ENCODE measurements around the gene HSD17B3.
"Not testable (repeated sequence)": the region's sequence is repeated elsewhere in the genome, so short reads cannot be mapped to it uniquely, and the experiment has no call there.

HSD17B3 gene

DNA sequence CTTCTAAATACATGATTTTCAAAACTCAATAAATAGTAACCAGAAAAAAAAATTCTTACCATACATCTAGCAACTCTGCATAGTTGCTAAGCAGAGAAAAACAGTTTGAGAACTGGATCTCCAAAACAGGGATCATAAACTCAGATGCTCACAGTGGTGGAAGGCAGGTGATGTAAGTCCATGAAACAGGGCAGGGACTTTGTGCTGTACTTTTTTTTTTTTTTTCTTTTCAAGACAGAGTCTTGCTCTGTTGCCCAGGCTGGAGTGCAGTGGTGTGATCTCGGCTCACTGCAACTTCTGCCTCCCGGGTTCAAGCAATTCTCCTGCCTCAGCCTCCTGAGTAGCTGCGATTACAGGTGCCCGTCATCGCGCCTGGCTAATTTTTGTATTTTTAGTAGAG lies 5.0 kb upstream of the HSD17B3 start:
- DNase-seq (ENCODE audit: low read depth), result not testable (repeated sequence)

DNA sequence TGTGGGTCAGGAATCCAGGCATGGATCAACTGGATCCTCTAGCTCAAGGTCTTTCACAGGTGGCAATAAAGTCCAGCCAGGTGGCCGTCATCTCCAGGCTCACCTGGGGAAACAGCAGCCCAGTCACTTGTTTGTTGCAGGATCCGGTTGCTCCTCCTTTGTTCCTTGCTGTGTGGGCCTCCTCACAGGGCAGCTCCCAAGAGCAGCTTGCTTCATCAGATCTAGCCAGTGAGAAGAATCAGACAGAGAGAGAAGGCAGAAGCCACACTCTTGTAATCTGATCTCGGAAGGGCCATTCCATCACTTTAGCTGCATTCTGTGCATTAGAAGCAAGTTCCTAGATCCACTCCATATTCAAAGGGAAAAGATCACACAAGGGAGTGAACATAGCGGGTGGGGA lies 3.2 kb upstream of the HSD17B3 start:
- no peak for DNase-seq (ENCODE audit: low read depth)

DNA sequence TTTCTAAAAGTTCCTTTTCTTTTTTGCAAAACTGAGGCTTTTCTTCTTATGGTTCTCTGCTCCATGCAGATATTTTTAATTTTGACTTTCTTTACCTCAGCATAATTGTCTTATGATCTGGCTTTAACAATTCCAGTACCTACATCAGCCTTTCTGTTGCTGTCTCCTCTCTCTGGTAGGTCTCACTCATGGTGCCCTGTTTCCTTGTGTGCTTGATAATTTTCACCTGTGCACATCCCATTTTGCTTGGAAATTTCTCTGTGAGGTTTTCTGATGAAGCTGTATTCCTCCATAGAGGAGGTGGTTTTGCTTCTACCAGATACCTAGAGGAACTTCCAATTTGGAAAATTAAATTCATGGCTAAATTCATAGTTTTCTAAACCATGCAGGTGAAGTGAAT lies 2.3 kb upstream of the HSD17B3 start:
- DNase-seq (ENCODE audit: low read depth), result no peak

DNA sequence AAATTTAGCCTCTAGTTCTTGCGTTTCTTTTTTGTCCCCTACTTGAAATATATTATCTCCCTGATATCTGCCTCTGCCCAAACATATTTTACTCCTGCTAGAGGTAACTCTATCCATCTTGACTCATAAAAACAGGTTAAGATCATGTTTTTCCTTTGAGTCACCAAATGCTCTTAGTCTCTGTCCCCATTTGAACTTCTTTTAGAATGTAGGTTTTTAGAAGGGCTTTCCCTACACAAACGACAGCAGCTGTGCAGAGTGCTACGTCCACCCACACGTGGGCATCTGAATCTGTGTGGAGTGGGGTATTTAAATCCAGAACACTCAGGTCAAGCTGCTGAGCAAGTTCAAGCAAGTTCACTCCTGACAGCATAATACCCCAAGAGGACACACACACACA lies 2.2 kb downstream of the HSD17B3 start:
- no peak for DNase-seq (ENCODE audit: low read depth)

DNA sequence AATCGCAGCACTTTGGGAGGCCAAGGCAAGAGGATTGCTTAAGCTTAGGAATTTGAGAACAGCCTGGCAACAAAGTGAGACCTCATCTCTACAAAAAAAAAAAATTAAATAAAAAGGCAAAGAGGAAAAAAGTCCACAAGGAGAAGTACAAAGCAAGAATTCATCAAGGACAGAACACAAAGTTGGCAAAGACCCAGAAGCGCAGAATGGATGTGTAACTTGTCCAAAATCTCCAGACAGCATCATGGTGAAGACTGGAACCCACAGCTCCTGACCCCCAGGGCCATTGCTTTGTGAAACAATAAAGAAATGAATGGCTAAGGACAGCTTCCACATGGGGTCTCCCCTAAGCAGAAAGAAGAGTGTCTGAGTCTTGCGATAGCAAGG lies 7.8 kb downstream of the HSD17B3 start:
- no peak for DNase-seq (ENCODE audit: low read depth)

DNA sequence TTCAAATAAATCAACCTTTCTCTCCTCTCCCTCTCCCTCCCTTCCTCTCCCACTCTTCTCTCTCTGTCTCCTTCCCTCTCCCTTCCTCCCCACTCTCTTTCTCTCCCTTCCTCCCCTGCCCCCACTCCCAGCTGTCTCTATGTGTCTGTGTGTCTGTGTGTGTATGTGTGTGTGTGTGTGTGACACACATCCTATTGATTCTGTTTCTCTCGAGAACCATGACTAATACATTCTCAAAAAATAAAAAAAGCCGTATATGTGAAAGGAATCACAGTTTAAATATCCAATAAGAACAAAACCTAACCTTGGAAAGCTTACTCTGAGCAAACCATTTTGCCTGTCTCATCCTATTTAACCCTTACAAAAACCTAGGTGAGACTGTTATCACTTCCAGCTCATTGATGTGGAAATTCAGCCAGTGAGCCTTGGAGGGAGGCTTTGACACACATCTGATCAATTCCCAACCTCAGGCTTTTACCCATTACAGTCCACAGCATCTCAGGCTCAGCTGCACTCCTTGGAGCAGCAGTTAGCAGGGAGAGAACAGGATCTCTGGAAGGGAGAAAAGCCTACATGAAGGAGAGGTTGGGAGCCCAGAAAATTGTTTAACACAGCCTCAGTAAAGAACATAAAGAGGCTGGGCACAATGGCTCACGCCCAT lies 8.3 kb downstream of the HSD17B3 start:
- DNase-seq (ENCODE audit: low read depth), result no peak

DNA sequence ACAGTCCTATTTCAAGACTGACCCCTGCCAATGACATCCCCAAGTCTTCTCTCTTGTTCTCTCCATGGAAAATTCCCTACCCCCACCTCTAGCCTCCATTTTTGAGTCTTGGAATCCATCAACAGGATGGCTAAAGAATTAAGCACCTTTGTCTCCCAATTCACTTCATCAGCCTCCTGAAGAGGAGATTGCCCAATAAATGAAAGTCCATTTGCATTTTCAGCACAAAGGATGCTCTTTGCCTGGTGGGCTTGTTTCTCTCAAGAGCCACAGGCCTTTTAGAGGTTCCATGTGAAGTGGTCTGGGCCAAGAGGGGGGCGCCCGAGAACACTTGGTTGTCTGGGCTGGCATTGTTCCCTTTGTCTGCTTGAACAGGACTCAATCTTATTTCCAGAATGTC lies 12.6 kb downstream of the HSD17B3 start:
- DNase-seq (ENCODE audit: low read depth), result no peak

DNA sequence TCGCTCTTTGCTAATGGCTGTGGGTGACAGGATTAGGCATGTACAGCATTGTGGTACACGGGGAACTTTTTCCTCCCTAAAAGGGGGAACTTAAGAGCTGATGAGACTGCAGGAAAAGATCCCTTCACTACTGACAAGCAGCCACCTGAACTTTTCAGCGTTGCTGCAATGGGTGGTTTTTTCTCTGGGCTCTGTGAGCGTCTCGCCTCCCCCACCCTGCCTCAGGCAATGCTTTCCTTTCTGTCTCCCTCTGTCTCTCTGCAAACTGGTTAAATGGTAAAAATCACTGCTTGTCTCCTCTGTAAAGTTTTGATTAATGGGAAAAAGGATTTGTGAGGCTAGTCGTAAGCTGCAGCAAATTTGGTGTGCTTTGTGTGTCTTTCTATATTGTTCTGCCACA lies 20.3 kb downstream of the HSD17B3 start:
- DNase-seq (ENCODE audit: low read depth), result no peak

DNA sequence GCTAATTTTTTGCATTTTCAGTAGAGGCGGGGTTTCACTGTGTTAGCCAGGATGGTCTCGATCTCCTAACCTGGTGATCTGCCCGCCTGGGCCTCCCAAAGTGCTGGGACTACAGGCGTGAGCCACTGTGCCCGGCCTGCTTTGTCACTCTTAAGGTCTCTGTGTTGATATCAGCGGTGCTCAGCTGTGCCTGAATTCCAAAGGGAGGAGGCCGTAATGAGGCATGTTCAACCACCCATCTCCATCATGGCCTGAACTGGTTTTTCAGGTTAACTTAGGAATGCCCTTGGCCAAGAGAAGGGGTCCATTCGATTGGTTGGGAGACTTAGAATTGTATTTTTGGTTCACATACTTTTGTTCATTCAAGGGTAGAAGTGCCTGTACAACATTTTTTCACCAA lies 22.0 kb downstream of the HSD17B3 start:
- DNase-seq (ENCODE audit: low read depth), result no peak

DNA sequence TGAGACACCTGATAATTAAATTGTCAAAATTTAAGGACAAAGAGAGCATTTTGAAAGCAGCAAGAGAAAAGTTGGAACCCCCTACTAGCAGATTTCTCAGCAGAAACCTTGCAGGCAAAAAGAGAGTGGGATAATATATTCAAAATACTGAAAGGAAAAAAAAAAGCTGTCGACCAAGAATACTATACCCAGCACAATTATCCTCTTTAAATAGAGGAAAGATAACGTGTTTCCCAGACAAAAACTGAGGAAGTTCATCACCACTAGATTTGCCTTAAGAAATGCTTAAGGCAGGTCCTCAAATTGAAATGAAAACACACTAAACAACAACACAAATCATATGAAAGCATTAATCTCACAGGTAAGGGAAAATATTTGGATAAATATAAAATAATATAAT lies 27.0 kb downstream of the HSD17B3 start:
- no peak for DNase-seq (ENCODE audit: low read depth)

DNA sequence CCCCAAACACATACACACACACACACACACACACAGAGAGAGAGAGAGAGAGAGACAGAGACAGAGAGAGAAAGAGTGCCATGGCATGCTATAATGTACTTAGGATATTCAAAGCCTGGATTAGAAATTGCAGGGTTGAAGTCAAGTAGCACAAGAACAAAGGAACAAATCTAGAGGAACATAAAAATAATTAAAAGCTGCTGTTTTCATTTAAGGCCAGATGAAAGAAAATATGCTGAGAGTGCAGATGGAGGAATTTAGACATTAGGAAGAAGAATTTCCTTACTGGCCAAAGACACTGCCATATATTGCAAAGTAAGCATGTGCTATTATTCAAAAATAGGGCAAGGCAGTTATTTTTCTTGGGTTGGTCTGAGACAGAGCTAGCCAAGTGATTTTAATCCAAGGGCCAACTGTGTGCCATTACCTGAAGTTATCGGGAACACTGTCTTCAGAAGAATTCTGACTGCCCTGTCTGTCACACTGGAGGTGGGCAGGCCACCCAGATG lies 31.7 kb downstream of the HSD17B3 start:
- no peak for DNase-seq (ENCODE audit: low read depth)

DNA sequence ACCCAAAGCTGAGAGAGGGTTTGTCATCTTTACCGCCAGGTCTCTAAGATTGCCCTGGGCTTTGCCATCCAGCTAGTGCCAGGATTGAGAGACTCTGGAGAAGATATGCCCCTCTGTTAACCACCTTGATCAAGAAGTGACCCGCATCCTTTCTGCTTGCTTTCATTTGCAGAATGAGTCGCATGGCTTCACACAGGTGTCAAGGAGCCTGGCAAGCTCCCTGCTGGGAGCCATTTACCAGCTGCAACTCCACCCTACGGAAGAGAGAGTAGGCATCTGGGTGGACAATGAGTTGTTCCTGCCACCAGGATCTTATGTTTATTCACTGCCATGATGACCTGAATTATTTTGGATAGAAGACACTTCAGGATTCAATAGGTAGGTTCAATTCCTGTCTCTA lies 43.0 kb downstream of the HSD17B3 start:
- DNase-seq (ENCODE audit: low read depth), result no peak

DNA sequence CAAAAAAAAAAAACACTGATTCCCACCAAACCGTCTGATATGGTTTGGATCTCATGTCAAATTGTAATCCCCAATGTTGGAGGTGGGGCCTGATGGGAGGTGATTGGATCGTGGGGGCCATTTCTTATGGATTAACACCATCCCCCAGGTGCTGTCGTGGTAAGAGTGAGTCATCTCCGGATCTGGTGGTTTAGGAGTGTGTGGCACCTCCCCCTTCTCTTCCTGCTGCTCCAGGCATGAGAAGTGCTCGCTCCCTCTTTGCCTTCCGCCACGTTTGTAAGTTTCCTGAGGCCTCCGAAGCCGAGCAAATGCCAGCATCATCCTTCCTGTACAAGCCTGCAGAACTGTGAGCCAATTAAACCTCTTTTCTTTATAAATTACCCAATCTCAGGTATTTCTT lies 45.2 kb downstream of the HSD17B3 start:
- no peak for DNase-seq (ENCODE audit: low read depth)

DNA sequence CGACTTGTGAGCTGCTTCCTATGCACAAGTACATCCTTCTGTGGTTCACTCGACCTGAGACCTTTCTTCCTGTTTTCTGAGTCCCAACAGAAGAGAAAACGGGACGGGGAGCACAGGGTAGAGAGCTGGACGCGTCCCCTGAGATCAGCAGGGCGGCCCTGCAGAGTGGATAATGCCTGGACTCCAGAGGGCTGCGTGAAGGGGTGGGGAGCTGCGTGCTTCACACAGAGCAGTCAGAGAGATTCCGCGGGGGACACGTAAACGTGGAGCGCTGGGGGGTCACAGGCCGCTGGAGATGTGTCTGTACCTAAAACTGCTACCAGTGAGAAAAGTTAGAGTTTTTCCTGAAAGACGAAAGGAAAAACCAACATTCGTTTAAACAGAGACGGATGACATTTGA lies 46.3 kb downstream of the HSD17B3 start:
- no peak for DNase-seq (ENCODE audit: low read depth)

DNA sequence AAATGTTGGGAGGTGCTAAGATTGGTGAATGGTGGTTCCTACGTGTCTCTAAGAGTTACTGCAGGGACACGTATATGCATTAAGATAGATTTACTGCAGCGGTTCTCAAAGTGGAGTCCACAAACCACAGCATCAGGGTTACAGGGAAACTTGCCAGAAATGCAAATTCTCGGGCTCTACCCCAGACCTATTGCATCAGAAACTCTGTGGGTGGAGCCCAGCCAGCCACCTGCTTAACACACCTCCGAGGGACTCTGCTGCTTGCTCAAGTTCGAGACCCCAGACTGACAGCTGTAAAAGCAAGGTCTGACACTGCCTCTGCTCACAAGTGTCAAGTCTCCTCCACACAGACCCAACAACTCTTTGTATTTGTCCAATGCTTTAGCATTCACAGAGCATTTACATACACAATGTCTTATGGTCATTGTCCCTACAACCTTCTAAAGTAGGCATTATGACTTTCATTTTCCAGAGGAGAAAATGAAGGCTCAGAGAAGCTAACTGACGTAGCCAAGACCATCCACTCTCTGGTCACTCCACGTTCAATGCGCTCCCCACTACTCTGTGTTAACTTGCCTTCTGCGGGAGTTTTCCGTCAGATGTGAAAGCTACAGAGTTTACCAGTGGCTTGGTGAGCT lies 48.8 kb downstream of the HSD17B3 start:
- no peak for DNase-seq (ENCODE audit: low read depth)

DNA sequence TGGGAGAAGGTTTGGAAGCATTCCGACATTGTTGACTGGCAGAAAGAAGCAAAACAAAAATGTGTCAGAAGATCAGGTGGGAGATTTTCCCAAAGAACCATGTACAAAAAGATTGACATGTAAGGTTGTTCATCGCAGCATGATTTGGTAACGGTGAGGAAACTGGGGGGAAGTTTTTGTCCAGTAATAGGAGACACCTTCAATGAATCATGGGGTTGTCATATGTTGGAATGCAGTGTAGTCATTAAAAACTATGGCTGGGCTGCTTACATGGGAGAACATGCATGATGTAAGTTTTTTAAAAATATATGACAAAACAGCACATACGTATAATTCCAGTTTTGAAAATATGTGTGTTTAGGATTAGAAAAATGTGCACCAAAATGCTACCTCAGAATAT lies 50.5 kb downstream of the HSD17B3 start:
- no peak for DNase-seq (ENCODE audit: low read depth)

DNA sequence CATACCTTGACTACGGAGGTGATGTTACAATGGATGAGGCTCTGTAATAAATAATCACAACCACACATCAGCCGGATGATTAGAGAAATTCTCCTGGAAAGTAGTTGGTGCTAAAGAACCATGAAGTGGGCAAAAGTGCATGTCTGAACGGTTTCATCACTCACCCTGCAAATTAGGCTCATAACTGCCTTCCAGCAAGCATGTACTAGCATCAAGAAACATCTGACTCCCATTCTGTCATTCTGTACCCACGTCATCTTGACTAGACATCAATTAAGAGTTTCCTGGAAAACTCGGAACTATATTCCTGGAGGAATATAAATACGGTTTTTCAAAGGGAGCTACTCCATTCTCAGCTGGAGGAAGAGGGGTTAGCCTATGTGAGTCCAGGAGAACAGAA lies 52.2 kb downstream of the HSD17B3 start:
- no peak for DNase-seq (ENCODE audit: low read depth)

DNA sequence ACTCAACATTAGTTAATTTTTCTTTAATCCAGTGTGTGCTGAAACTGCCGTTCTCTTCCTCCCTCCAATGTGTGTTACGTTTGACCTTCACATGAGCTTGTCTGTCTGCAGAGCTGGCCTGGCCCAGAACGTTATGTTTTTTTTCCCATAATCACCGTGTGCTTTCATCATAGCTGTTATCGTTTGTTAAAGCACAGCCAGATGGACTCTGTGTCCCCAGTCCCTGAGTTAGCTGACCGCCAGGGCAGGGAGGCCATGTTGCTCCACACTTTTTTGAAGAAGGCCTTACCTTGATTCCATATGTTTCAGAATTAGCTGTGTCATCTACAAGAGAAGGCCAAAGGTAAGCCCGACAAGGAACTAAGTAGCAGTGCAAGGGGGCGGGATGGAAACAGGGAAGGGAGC lies 55.7 kb downstream of the HSD17B3 start:
- DNase-seq (ENCODE audit: low read depth), result no peak

DNA sequence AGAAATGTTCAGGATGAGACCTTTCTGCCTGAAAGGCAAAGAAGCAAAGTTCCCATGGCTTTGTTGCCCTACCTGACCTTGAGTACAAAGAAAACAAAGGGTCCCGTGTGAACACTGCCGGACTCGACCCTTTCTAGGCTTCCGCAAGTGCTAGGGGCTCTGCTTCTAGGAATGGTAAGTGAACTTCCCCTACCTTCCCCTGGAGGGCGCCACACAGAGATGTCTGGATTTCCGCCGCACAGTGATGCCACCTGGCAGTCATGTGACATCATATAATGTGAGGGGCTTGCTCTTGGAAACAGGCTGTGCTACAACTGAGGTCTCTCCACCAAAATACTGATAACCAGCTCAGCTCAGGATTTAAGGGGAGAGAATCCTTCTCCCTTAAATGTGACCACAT lies 56.6 kb downstream of the HSD17B3 start:
- no peak for DNase-seq (ENCODE audit: low read depth)

DNA sequence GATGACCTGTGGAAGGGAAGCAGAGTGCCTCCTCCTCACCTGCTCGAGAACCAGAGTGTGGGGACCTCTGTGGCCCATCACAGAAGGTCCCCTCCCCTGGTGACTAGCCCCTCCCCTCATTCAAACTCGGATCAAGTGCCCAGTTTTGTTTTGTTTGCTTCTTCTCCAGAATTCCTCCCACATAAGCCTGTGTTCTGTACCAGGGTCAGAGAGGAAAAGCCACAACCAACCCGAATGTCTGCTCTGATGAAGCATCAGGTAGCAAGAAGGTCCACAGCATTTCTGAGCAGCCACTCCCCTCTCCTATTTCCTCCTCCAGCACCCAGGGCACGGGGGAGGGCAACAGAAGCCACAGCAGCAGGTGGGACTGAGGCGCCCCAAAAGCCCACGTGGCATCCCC lies 58.2 kb downstream of the HSD17B3 start:
- DNase-seq (ENCODE audit: low read depth), result no peak

DNA sequence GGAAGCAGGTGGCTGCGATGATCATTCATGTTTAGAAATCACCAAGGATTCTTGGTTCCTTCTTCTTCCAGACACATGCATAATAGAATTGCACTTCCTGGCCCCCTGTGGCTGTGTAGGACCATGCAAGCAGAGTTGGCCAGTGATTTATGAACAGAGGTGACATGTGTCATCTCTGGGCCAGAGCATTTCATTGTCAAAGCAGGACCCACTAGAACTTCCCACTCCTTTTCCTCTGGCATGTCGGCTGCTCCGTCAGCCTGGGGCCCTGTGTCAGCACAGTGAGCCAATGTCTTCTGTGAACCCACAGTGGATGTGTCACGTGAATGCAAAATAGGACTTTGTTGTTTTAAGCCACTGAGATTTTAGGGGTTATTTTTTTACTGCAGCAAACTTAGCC lies 59.2 kb downstream of the HSD17B3 start:
- DNase-seq (ENCODE audit: low read depth), result no peak

DNA sequence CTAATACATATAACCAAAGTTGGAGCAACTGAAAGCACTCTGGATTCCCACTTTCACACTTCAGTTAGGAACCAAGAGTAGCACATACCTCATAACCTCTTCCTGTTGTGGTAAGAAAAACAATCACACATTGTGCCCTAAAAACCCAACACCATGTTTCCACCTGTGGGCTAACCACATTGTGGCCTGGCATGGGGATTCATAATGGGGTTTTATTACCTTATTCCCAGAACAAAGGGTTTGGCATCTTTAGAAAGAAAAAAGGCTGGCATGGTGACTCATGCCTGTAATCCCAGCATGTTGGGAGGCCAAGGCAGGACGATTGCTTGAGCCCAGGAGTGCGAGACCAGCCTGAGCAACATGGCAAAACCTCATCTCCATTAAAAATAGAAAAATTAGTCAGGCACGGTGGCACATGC lies 60.6 kb downstream of the HSD17B3 start:
- peak; percentile 37 for DNase-seq (ENCODE audit: low read depth)

DNA sequence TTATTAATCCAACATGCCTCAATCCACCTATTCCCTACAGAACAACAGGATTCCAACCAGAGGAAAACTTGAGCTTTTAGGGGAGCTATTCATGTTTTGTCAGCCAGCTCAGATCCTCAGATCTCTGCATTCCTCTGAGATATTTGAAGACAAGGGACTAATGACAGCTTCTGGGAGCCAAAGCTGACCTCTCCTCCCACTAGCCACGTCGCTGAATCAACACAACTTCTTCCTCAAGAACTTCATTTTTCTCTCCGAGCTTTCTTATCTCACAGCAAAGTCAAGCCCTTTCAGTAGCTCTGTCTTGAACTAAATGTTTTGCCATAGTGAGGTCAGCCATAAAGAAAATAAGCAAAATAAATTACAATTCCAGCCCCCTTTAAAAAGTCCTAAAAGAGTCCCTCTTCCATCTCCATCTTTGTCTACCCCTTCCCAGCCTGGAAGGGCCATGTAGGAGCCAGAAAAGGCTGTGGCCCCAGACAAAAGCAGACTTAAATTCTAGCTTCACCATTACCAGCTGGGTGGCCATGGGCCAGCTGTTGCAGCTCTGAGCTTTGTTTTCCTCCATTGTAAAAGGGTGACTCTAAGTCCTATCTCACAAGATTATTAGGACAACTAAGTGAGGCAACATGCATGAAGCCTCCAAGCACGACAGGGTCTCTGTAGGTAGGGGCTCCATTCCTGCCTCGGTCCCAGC lies 65.0 kb downstream of the HSD17B3 start:
- DNase-seq (ENCODE audit: low read depth), result no peak

Measured in activated T-cell treated with anti-CD3 and anti-CD28 coated beads for 24 hours (primary cell).